Stimulated activated CD8-positive, alpha-beta memory T cell treated with anti-CD3 and anti-CD28 coated beads, Interleukin-15, amount 100 ng/mL, for 4 hours (primary cell): ENCODE results near the gene INPP5A.

Source experiments
- DNase-seq, 2 donors: peaks; one replicate each; pipeline ENCODE4 v3.0.0-alpha.2; 2020; ENCODE audit warnings: low read depth in 2 of 2

Gene INPP5A

DNA sequence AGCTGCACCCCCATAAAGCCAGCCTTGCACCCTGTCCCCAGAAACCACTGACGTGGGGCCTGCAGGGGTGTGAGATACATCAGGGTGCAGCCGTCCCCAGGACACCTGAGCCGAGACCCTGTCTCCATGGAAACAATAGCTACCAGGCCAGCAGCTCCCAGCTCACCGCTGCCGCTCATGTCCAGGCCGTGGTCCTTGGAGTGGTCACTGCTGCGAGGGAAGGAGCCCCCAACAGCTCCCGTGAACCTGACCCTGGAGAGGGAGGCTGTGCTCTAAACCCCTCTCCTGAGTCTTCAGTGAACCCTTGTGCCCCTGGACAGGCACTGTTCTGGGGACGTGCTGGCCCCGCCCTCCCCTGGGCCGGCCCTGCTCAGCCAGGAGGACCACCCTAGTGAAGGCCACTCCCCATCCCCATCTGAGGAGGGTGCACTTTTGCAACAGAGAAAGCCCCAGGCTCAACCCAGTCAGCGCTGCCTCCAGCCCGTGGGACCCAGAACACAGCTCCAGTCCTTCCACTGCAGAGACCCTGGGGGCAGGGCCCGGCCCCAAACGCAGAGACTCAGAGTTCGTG lies 19.6 kb upstream of the INPP5A start:
- DNase-seq = no peak

GRCh38 chr10:132518572-132519381 lies 18.8 kb upstream of the INPP5A start:
- DNase-seq = no peak

GRCh38 chr10:132519382-132520176 lies 18.0 kb upstream of the INPP5A start:
- DNase-seq = no peak

DNA sequence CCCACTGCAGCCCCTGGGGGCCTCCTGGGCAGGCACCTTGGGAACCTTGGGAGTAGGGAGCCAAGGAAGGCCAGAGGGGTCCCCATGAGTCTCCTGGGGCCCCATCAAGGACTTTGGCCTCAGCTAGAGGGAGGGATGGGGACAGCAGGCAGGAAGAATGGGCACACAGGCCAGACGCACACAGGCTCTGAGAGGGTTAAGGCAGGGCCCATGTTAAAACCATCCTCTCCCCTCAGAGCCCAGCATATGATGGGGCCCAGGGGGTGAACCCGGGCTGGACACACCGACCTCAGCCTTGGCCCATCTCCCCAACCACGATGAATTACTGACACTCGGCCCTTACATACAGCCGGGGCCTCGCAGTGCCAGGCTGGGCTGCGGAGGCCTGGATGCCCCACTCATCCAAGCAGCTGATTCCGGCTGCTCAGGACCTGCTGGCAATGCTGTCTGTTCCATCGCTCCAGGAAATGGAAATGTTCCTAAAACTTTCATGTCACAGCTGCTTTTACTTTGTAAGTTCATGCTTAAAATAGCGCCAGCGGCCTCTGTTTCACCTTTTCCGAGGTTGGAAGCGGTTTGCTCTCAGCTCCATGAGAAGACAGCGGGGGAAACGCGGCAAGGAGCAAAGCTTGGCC lies 17.3 kb upstream of the INPP5A start:
- DNase-seq = no peak

GRCh38 chr10:132521041-132521465 lies 16.5 kb upstream of the INPP5A start:
- no peak for DNase-seq

DNA sequence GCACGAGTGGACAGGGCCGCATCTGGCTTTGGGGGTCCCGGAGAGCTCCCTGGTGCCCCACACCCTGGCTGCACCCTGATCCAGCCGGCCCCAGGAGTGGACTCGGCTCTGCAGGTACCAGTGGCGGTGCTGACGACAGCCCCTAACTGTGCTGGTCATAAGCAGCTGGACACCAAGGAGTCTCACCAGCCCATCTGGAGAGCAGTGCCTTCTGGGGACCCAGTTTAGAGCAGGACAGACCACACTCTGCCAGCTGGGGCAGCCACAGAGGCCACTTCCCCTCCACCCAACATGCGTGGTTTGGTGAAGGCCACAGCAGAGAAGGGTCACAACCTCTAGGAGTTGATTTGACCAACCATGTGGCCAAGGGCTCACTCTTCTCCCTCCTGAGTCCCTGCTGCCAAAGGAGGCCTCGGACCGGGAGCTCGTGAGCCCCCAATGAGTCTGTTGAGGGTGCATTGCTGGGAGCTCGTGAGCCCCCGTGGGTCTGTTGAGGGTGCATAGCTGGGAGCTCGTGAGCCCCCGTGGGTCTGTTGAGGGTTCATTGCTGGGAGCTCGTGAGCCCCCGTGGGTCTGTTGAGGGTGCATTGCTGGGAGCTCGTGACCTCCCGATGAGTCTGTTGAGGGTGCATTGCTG lies 16.0 kb upstream of the INPP5A start:
- no peak for DNase-seq

DNA sequence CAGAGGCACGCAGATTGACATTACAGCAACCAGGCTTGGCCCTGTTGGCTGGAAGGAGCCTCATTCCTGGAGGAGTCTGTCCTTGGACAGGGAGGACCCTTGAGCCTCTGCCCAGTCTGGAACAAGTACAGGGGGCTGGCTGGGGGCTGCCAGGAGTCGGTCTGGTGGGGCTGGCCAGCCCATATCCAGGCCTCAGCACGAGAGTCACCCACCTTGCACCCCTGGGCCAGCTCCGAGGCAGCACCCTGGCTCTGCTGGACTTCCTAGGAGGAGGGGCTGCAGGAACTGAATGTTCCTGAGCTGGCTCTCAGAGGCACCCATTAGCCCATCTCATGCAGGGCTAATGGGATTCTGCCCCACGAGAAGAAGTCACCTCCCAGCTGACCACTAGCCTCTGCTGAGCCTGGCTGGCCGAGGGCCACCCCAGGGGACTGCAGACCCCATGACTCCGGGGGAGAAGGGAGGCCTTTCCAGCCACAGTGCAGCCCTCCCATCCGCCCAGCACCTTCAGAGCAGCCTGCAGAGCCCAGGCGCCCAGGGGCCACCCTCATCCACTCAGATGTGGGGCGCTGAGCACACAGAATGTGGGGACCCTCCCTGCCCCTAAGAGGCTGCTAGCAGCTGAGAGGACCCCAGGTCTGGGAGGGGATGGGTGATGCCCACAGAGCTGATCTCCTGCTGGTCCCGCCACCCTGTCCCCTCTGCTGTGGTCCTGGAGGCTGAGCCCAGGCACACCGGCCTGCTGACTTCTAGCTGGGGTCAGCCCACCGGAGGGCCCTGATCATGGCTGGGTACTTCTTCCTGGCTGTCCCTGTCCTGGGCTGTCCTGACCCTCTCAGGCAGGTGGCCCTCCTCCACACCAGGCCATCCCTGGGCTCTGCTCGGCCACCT lies 14.8 kb upstream of the INPP5A start:
- DNase-seq = no peak

DNA sequence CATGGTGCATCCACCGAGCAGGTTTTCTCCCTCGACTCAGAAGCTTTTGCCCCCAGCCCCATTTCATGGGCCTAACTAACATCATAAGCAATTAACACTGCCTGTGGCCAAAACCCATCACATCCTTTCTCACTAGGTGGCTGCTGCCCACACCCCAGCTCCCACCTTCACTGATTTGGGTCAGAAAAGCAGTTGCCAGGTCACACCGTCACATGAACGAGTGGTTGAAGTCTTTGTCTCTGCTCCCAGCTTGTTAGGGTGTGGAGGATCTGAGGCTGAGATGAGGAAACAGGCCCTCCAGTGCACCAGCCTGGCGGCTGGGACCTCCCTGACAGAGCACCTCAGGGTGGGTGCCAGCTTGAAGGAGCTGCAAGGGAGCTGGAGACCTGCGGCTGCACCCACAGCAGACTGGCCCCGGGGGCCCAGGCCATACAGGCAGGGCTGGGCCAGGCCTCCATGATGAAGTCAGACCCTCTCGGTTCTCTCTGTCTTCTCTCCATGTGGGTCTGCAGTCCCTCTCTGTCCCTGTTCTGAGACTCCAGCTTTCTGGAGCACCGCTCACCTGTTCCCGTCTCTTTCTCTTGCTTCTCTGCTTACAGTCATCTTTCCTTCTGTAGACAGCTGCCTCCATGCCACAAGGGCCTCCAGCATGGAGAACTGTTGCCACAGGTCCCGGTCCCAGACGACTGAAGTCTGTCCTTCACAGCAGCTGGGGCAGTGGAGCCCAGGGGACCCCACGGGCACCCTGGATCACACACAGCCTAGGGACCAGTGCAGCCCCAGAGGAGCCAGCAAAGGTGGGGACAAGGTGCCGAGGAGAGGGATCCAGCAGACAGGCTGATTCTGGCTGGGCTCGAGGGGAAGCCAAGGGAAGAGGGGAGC lies 13.8 kb upstream of the INPP5A start:
- DNase-seq = no peak

GRCh38 chr10:132524443-132525285 lies 12.9 kb upstream of the INPP5A start:
- DNase-seq = no peak

GRCh38 chr10:132526676-132527075 lies 10.9 kb upstream of the INPP5A start:
- DNase-seq = no peak

DNA sequence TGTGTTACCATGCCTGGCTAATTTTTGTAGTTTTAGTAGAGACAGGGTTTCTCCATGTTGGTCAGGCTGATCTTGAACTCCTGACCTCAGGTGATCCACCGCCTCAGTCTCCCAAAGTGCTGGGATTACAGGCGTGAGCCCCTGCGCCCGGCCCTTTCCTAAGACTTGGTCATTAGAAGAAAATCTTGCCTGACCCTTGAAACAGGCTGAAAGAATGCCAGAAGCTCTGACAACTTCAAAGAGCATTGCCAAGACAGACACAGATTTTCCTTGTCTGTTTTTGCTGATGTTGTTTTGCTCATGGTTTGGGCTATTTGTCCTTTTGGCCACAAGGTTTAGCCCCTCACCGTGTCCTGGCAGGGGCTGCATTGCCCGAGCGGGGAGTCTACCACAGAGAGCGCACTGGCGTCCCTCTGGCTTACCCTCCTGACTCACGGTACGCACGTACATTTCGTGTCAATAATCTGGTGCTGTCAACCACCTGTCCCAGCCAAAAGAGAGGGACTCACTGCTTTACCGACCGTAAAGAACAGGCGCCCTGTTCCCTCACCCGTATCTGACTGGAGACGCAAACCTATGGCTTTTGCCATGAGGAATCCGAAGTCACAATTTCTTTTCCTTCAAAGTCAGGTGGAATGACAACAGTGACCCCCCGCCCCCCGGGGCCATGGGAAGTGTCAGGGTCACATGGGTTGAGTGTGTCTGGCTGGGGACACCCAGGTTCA lies 10.1 kb upstream of the INPP5A start:
- no peak for DNase-seq

DNA sequence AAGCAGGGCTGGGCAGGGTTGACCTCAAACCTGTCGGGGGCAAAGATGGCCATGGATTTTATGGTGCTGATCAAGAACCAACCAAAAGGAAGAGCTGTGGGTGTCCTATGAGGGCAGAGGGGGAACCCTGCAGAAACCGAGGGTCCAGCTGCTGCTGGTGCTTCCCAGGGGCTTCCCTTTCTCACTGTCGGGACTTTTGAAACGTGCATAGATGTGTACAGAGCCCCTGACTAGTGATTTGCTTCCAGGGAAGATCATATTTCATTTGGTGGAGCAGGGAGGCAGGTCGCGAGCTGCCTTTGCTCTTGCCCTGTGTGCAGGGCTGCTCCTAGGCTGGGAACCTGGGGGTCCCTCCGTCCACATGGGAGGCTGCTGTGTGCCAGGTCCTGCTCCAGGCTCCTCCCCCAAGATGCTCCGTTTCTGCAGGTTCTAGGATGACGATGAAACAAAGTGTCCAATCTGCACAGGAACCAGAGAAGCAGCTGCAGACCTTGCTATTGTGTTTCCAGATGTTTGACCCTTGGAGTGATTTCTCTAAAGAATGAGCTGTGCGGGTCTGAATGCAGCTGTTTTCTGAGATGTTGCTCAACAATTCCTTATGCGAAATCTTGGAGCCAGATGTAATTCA lies 9.4 kb upstream of the INPP5A start:
- DNase-seq = no peak

- DNase-seq = no peak
These were observed 5.4 kb upstream of the INPP5A start for GRCh38 chr10:132532179-132532578.

GRCh38 chr10:132532749-132533560 lies 4.6 kb upstream of the INPP5A start:
- no peak for DNase-seq

DNA sequence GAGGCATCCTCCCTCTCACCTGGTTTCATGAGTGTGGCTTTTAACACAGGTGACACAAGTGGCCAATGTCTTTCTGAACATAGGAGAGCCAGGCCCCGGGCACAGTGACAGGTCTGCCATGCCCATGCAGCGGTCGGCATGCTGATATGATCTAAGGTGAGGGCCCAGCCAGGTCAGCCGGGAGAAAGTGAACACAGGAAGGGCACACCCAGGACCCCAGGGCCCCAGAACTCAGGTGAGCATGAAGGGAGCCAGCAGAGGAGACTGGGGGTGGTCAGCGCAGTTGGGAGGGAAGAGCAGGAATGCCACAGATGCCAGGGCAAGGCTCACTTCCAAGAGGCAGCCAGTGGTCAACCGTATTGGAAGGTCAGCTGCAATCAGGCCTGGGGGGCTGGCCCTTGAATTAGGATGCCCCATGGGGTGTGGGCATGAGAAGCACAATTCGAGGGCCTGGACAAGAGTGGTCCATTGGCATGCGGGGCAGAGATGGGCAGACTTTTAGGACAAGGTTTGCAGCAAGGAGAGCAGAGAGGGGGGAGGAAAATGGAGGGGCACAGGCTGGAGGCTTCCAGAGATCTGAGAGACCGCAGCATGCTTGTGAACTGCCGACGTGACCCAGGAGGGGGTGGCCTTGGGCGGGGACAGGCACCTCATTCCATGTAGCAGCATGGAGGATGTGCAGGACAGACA lies 3.9 kb upstream of the INPP5A start:
- no peak for DNase-seq

- DNase-seq = no peak
These were observed 3.1 kb upstream of the INPP5A start for GRCh38 chr10:132534391-132535064.
